K562 (cell line): Measurements from ENCODE around the gene RNFT2. TPM values are rescaled to one million over a fixed set of nuclear protein-coding genes. Genes with fewer than 3 reads are reported as not detected.

Experiments used
- CBX8 ChIP-seq: fragments of 200-600 bp; sonication (generic); IDR thresholded peaks from 2 replicates; pipeline ENCODE4 v1.6.1; 2012; ENCODE audit warnings: borderline replicate concordance, mixed run types, low read depth, mild to moderate bottlenecking, moderate library complexity, mixed read lengths, low read length, control low read depth, inconsistent platforms; ENCODE audit not compliant: poor library complexity, severe bottlenecking; ENCODE audit errors: extremely low read depth
- CREM ChIP-seq: IDR thresholded peaks from 2 replicates; pipeline ENCODE4 v1.6.1; 2014; ENCODE audit warnings: antibody characterized with exemption, low read depth
- ESRRB ChIP-seq: fragments of 250-450 bp; sonication (Bioruptor Pico); IDR thresholded peaks from 2 replicates; pipeline ENCODE4 v1.5.0; 2020; ENCODE audit warnings: mild to moderate bottlenecking, moderate library complexity, borderline replicate concordance
- ETV1 ChIP-seq: fragments of 450-650 bp; conservative IDR thresholded peaks from 2 replicates; pipeline ENCODE4 v1.6.1; 2016; ENCODE audit warnings: missing genetic modification characterization, control low read depth, low read depth, missing compliant biosample characterization
- HDAC6 ChIP-seq: IDR thresholded peaks from 2 replicates; pipeline ENCODE4 v1.6.1; 2012; ENCODE audit warnings: low read depth, mild to moderate bottlenecking, control low read depth, inconsistent platforms, low read length, moderate library complexity
- KDM1A ChIP-seq, 2 experiments: fragments of 450-650 bp; IDR thresholded peaks; 2 replicates each; pipeline ENCODE4 v1.6.1; 2016; ENCODE audit warnings: mild to moderate bottlenecking in 2 of 2
- NCOR1 ChIP-seq: fragments of 450-650 bp; IDR thresholded peaks from 2 replicates; pipeline ENCODE4 v1.6.1; 2016; ENCODE audit warnings: mild to moderate bottlenecking, moderate library complexity
- NR2F6 ChIP-seq: fragments of 450-650 bp; formaldehyde crosslinking; IDR thresholded peaks from 2 replicates; pipeline ENCODE4 v1.4.0; 2020; ENCODE audit warnings: mild to moderate bottlenecking
- NR3C1 ChIP-seq: sonication (generic); formaldehyde crosslinking; IDR thresholded peaks from 2 replicates; pipeline ENCODE4 v1.8.1; 2022; ENCODE audit warnings: missing genetic modification reagents
- POLR2H ChIP-seq: IDR thresholded peaks from 2 replicates; pipeline ENCODE4 v1.6.1; 2016; ENCODE audit warnings: missing genetic modification characterization, low read depth, mild to moderate bottlenecking, control low read depth, missing compliant biosample characterization, moderate library complexity
- PPARD ChIP-seq: fragments of 250-450 bp; sonication (Bioruptor Pico); IDR thresholded peaks from 2 replicates; pipeline ENCODE4 v1.8.0; 2022; ENCODE audit warnings: inconsistent platforms, mild to moderate bottlenecking, moderate library complexity
- ZKSCAN8 ChIP-seq: fragments of 200-800 bp; sonication (Bioruptor generic); IDR thresholded peaks from 2 replicates; pipeline ENCODE4 v1.6.1; 2016; ENCODE audit warnings: missing genetic modification characterization, missing compliant biosample characterization
- ZNF121 ChIP-seq: sonication (generic); formaldehyde crosslinking; conservative IDR thresholded peaks from 2 replicates; pipeline ENCODE4 v1.8.0; 2022; ENCODE audit warnings: missing genetic modification reagents
- ZNF586 ChIP-seq: fragments of 450-650 bp; formaldehyde crosslinking; conservative IDR thresholded peaks from 2 replicates; pipeline ENCODE4 v1.4.0; 2020; ENCODE audit warnings: mild to moderate bottlenecking, moderate library complexity
- ZNF695 ChIP-seq: fragments of 450-650 bp; formaldehyde crosslinking; IDR thresholded peaks from 2 replicates; pipeline ENCODE4 v1.4.0; 2020; ENCODE audit warnings: mild to moderate bottlenecking, moderate library complexity
- ZNF830 ChIP-seq: fragments of 250-450 bp; sonication (Bioruptor Pico); IDR thresholded peaks from 2 replicates; pipeline ENCODE4 v1.5.0; 2021; ENCODE audit warnings: mild to moderate bottlenecking
- polyA plus RNA-seq, 8 experiments: library from polyadenylated mRNA; depleted of rRNA in 4 of 8; stranded (reverse) in 5 of 8; unstranded in 3 of 8; fragments of >200 nt; fragmentation: Nextera tagmentation in 2 of 8; fragmentation: Illumina TruSeq in 1 of 8; extraction: Ambion mirVana in 2 of 8; extraction: Trizol in 1 of 8; gene quantifications; 2 replicates each; pipeline versions ENCODE4 v1.2.1 to v1.2.3, GENCODE V29; 2011 to 2014; ENCODE audit warnings: inconsistent platforms in 1 of 8, missing spikeins in 1 of 8
- total RNA-seq, 7 experiments: library from RNA; depleted of rRNA in 6 of 7; stranded (reverse); fragments of >200 nt in 6 of 7; fragmentation: Illumina TruSeq in 2 of 7; extraction: Trizol in 2 of 7; gene quantifications; 2 replicates each; pipeline versions ENCODE4 v1.2.1 to v1.2.3, GENCODE V29; 2011 to 2021; ENCODE audit warnings: low replicate concordance in 1 of 7
- TF ChIP-seq, protein P1 (sequence below), 2 experiments: IDR thresholded peaks in 1 of 2; conservative IDR thresholded peaks in 1 of 2; 2 replicates each; pipeline ENCODE4 v1.6.1; 2016; ENCODE audit warnings: low read depth in 2 of 2, mild to moderate bottlenecking in 1 of 2, missing compliant biosample characterization in 1 of 2, missing genetic modification characterization in 1 of 2, moderate library complexity in 1 of 2
- TF ChIP-seq, protein P2 (sequence below): sonication (generic); formaldehyde crosslinking; IDR thresholded peaks from 2 replicates; pipeline ENCODE4 v1.8.1; 2023; ENCODE audit warnings: mild to moderate bottlenecking, missing genetic modification reagents, moderate library complexity
- TF ChIP-seq, protein P3 (sequence below): fragments of 450-650 bp; conservative IDR thresholded peaks from 2 replicates; pipeline ENCODE4 v1.6.1; 2016; ENCODE audit warnings: missing genetic modification characterization, low read depth, mild to moderate bottlenecking, missing compliant biosample characterization, moderate library complexity
- TF ChIP-seq, protein P4 (sequence below): fragments of 450-650 bp; IDR thresholded peaks from 2 replicates; pipeline ENCODE4 v1.6.1; 2016

RNFT2 gene
- total and polyA plus RNA-seq, 9 of the 15 experiments (the other 6 are each of a cell fraction or from before 2014, with no cell fraction given): 3.6 to 26.3 (median 9.5) TPM

DNA sequence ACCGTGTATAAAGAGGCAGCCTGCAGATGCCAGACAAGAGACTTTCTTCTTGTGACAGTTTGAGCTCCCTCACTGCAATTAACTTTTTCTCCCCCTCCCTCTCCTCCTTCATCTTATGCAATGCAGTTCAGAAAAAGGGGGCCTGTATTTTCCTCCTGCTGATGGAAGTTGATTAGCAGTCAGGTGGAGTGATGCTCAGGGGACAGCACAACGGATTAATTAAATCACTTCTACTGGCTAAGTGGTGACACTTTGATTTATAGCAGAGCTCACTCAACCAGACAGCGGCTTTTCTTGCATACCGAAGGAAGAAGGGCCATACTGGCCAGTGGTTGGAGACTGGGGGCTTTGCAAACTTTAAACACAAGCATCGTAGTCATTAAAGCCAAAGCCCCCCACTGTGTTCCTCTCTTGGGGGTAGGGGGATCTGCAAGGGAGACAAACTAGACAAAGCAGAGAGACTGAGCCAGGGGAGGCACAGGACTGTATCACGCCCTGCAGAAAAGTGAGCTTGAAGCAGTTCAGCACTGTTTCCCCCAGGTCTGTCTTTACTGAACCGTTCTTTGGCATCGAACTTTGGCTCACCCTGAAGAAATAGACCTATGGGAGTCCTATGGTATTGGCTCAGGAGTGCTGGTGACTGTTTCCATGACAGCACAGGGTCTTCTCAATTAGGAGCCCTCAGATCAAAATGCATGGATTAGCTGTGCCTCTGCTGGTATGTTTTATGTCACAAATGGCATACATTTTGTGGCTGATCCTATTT, 48.0 kb upstream of the RNFT2 start (continued):
- TF ChIP-seq, protein P1, sequence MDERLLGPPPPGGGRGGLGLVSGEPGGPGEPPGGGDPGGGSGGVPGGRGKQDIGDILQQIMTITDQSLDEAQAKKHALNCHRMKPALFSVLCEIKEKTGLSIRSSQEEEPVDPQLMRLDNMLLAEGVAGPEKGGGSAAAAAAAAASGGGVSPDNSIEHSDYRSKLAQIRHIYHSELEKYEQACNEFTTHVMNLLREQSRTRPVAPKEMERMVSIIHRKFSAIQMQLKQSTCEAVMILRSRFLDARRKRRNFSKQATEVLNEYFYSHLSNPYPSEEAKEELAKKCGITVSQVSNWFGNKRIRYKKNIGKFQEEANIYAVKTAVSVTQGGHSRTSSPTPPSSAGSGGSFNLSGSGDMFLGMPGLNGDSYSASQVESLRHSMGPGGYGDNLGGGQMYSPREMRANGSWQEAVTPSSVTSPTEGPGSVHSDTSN (CRISPR knock-in tag; IDR thresholded peaks at IDR 0.05; ENCODE audit: low read depth): no peak
- TF ChIP-seq, protein P1 (tag; conservative IDR thresholded peaks at IDR 0.05; ENCODE audit: low read depth): peak; percentile 77
- no peak for TF ChIP-seq PPARD
- no peak for TF ChIP-seq ESRRB (CRISPR knock-in tag)
- TF ChIP-seq, protein P2, sequence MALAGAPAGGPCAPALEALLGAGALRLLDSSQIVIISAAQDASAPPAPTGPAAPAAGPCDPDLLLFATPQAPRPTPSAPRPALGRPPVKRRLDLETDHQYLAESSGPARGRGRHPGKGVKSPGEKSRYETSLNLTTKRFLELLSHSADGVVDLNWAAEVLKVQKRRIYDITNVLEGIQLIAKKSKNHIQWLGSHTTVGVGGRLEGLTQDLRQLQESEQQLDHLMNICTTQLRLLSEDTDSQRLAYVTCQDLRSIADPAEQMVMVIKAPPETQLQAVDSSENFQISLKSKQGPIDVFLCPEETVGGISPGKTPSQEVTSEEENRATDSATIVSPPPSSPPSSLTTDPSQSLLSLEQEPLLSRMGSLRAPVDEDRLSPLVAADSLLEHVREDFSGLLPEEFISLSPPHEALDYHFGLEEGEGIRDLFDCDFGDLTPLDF (CRISPR knock-in tag): no peak
- TF ChIP-seq, protein P3, sequence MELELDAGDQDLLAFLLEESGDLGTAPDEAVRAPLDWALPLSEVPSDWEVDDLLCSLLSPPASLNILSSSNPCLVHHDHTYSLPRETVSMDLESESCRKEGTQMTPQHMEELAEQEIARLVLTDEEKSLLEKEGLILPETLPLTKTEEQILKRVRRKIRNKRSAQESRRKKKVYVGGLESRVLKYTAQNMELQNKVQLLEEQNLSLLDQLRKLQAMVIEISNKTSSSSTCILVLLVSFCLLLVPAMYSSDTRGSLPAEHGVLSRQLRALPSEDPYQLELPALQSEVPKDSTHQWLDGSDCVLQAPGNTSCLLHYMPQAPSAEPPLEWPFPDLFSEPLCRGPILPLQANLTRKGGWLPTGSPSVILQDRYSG (tag): no peak
- no peak for TF ChIP-seq ETV1 (tag)
- TF ChIP-seq KDM1A (IDR thresholded peaks at IDR 0.05): peak; percentile 43 to 51; a peak in 2 of 4 replicates
- TF ChIP-seq NCOR1: no peak
- TF ChIP-seq ZNF830 (CRISPR knock-in tag): no peak
- no peak for TF ChIP-seq CBX8
- no peak for TF ChIP-seq ZNF121
- no peak for TF ChIP-seq ZKSCAN8
- TF ChIP-seq NR2F6 (CRISPR knock-in tag): no peak
- no peak for TF ChIP-seq NR3C1
- TF ChIP-seq CREM: no peak
- no peak for TF ChIP-seq ZNF695 (CRISPR knock-in tag)
- TF ChIP-seq HDAC6: no peak
- no peak for TF ChIP-seq ZNF586 (CRISPR knock-in tag)
- no peak for TF ChIP-seq POLR2H (tag)
- TF ChIP-seq, protein P4, sequence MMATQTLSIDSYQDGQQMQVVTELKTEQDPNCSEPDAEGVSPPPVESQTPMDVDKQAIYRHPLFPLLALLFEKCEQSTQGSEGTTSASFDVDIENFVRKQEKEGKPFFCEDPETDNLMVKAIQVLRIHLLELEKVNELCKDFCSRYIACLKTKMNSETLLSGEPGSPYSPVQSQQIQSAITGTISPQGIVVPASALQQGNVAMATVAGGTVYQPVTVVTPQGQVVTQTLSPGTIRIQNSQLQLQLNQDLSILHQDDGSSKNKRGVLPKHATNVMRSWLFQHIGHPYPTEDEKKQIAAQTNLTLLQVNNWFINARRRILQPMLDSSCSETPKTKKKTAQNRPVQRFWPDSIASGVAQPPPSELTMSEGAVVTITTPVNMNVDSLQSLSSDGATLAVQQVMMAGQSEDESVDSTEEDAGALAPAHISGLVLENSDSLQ: peak; percentile 74
